ENCODE results near the gene SMIM43. TPM values are rescaled to one million over a fixed set of nuclear protein-coding genes. Genes with fewer than 3 reads are reported as not detected.

The SMIM43 gene
- 0.26 and 0.83 TPM in 2 replicates for total RNA-seq
- polyA plus RNA-seq: 1.8 and 2.5 TPM in 2 replicates
- 0.83 and 0.94 TPM in 2 replicates for polyA plus RNA-seq (2012)
- polyA minus RNA-seq (ENCODE audit: low replicate concordance): 1.7 TPM in 1 of 2 replicates, not detected in the other

- TF ChIP-seq CTCF (conservative IDR thresholded peaks at IDR 0.05 in 1 of 2, IDR thresholded peaks at IDR 0.05 in 1 of 2; ENCODE audit: low read depth in 1 of 2, low read length in 2 of 2) (no peak), EZH2 (IDR thresholded peaks at IDR 0.05; ENCODE audit: low read length, missing control alignments) (no peak)
Measured at GRCh38 chr4:121764702-121765367, at the start of gene SMIM43. Gene SMIM43 (minus strand): TSS chr4:121765164. CDS start chr4:121765105, 59 bp downstream.

GRCh38 chr4:121814756-121815155, 49.8 kb upstream of the SMIM43 start:
- Histone ChIP-seq H3K27me3 (ENCODE audit: control insufficient read depth, insufficient read depth, low read length) (no peaks in the 10 kb centered on the region), H3K27ac (ENCODE audit: insufficient read depth, low read length) (no peak overlapping the region), H3K36me3 (ENCODE audit: control insufficient read depth, insufficient read depth, low read length) (peaks cover 3% of the 10 kb centered on the region), H3K4me1 (ENCODE audit: control insufficient read depth, extremely low read depth, insufficient read depth, low read length) (no peaks in the 10 kb centered on the region), H3K9me3 (ENCODE audit: control insufficient read depth, insufficient read depth, low read depth, low read length) (no peaks in the 10 kb centered on the region), H2AFZ (ENCODE audit: low read length) (no peak overlapping the region), H3K4me3 (replicated peaks in 1 of 4; ENCODE audit: control extremely low read depth in 1 of 4, insufficient read depth in 1 of 4, low read depth in 3 of 4, low read length in 4 of 4) (no peak overlapping the region), H3K4me2 (ENCODE audit: extremely low read depth, insufficient read depth, low read length) (no peak overlapping the region), H3K9ac (ENCODE audit: insufficient read depth, low read length) (no peak overlapping the region), H3K79me2 (ENCODE audit: control insufficient read depth, insufficient read depth, low read length) (peaks cover 14% of the 10 kb centered on the region), H4K20me1 (ENCODE audit: control insufficient read depth, extremely low read depth, insufficient read depth, low read length) (no peaks in the 10 kb centered on the region)
- peak in 1 of 2 donors; percentile 46 for DNase-seq (ENCODE audit: low read depth in 2 of 2)
- no peak for TF ChIP-seq CTCF (conservative IDR thresholded peaks at IDR 0.05 in 1 of 2, IDR thresholded peaks at IDR 0.05 in 1 of 2; ENCODE audit: low read depth in 1 of 2, low read length in 2 of 2)
- no peak for TF ChIP-seq EZH2 (IDR thresholded peaks at IDR 0.05; ENCODE audit: low read length, missing control alignments)

More at GRCh38 chr4:121764702-121765367, at the start of gene SMIM43:
- Histone ChIP-seq H3K27me3 (ENCODE audit: control insufficient read depth, insufficient read depth, low read length) (no peaks in the 10 kb centered on the region), H3K4me2 (ENCODE audit: extremely low read depth, insufficient read depth, low read length) (peak within 1 kb of the TSS; percentile 84), H3K9ac (ENCODE audit: insufficient read depth, low read length) (peak within 1 kb of the TSS; percentile 47), H3K79me2 (ENCODE audit: control insufficient read depth, insufficient read depth, low read length) (no peaks in the 10 kb centered on the region), H3K4me1 (ENCODE audit: control insufficient read depth, extremely low read depth, insufficient read depth, low read length) (no peaks in the 10 kb centered on the region), H4K20me1 (ENCODE audit: control insufficient read depth, extremely low read depth, insufficient read depth, low read length) (no peaks in the 10 kb centered on the region), H2AFZ (ENCODE audit: low read length) (peak within 1 kb of the TSS; percentile 66), H3K4me3 (replicated peaks in 1 of 4; ENCODE audit: control extremely low read depth in 1 of 4, insufficient read depth in 1 of 4, low read depth in 3 of 4, low read length in 4 of 4) (peak within 1 kb of the TSS; percentile 49 to 65 (median 60)), H3K9me3 (ENCODE audit: control insufficient read depth, insufficient read depth, low read depth, low read length) (no peaks in the 10 kb centered on the region), H3K27ac (ENCODE audit: insufficient read depth, low read length) (no peak within 1 kb of the TSS), H3K36me3 (ENCODE audit: control insufficient read depth, insufficient read depth, low read length) (no peaks in the 10 kb centered on the region)
- peak in 1 of 2 donors; percentile 29 for DNase-seq (ENCODE audit: low read depth in 2 of 2)

GRCh38 chr4:121811122-121811521, 46.2 kb upstream of the SMIM43 start:
- Histone ChIP-seq H3K27me3 (ENCODE audit: control insufficient read depth, insufficient read depth, low read length) (no peaks in the 10 kb centered on the region), H4K20me1 (ENCODE audit: control insufficient read depth, extremely low read depth, insufficient read depth, low read length) (no peaks in the 10 kb centered on the region), H3K9ac (ENCODE audit: insufficient read depth, low read length) (no peak overlapping the region), H2AFZ (ENCODE audit: low read length) (no peak overlapping the region), H3K36me3 (ENCODE audit: control insufficient read depth, insufficient read depth, low read length) (peaks cover 3% of the 10 kb centered on the region), H3K9me3 (ENCODE audit: control insufficient read depth, insufficient read depth, low read depth, low read length) (no peaks in the 10 kb centered on the region), H3K27ac (ENCODE audit: insufficient read depth, low read length) (no peak overlapping the region), H3K4me2 (ENCODE audit: extremely low read depth, insufficient read depth, low read length) (no peak overlapping the region), H3K4me3 (replicated peaks in 1 of 4; ENCODE audit: control extremely low read depth in 1 of 4, insufficient read depth in 1 of 4, low read depth in 3 of 4, low read length in 4 of 4) (no peak overlapping the region), H3K79me2 (ENCODE audit: control insufficient read depth, insufficient read depth, low read length) (no peaks in the 10 kb centered on the region), H3K4me1 (ENCODE audit: control insufficient read depth, extremely low read depth, insufficient read depth, low read length) (no peaks in the 10 kb centered on the region)
- TF ChIP-seq EZH2 (IDR thresholded peaks at IDR 0.05; ENCODE audit: low read length, missing control alignments): no peak
- no peak for TF ChIP-seq CTCF (conservative IDR thresholded peaks at IDR 0.05 in 1 of 2, IDR thresholded peaks at IDR 0.05 in 1 of 2; ENCODE audit: low read depth in 1 of 2, low read length in 2 of 2)
- no peak for DNase-seq (ENCODE audit: low read depth in 2 of 2)

Measured in fibroblast of lung (primary cell).